GM12878 (cell line): ENCODE results near the gene HIVEP3. TPM values are rescaled to one million over a fixed set of nuclear protein-coding genes. Genes with fewer than 3 reads are reported as not detected.

Source experiments
- ATAC-seq: fragments of 200-7000 bp; cut with Tn5 transposase; 3 replicates; pipeline ENCODE4 v1.9.1; 2020; ENCODE audit warnings: mild to moderate bottlenecking, moderate library complexity
- BruUV-seq: library from RNA; stranded (reverse); fragments of 400-500 nt; replicated peaks from 2 replicates; lab custom pipeline; 2021; lab: Mats Ljungman, UMichigan
- CTCF ChIA-PET: fragments of 300-600 bp; sonication (Branson Sonifier 250); formaldehyde crosslinking; extraction: SDS; loops from one replicate; lab custom pipeline; 2021; ENCODE audit warnings: inconsistent platforms; lab: Yijun Ruan, JAX
- POLR2A ChIA-PET: fragments of 350-600 bp; formaldehyde crosslinking; extraction: SDS; loops from one replicate; lab custom pipeline; 2021; ENCODE audit warnings: inconsistent platforms; lab: Charles Lee
- RAD21 ChIA-PET: fragments of 300-600 bp; sonication (Branson Sonifier 250); formaldehyde crosslinking; loops from one replicate; lab custom pipeline; 2023; ENCODE audit warnings: antibody characterized with exemption; ENCODE audit not compliant: unreplicated experiment; lab: Charles Lee
- SMC1A ChIA-PET: fragments of 300-600 bp; sonication (Branson Sonifier 250); formaldehyde crosslinking; loops from one replicate; lab custom pipeline; 2023; ENCODE audit not compliant: unreplicated experiment, uncharacterized antibody; lab: Charles Lee
- DNase-seq: peaks from one replicate; pipeline ENCODE4 v3.0.0-alpha.2; 2011; ENCODE audit warnings: low read depth, low spot score
- FAIRE-seq: peaks from 3 replicates; lab custom pipeline; 2011; peaks lifted over from hg19 to GRCh38; lab: Jason Lieb, UNC
- H2AFZ ChIP-seq: 2 replicates; pipeline ENCODE4 v1.6.0; 2011; ENCODE audit warnings: low read depth, low read length, control low read depth; ENCODE audit not compliant: control insufficient read depth
- H3K27ac ChIP-seq: 2 replicates; pipeline ENCODE4 v1.5.1; 2011; ENCODE audit warnings: control low read depth; ENCODE audit not compliant: control insufficient read depth, insufficient read depth
- H3K27me3 ChIP-seq, 2 experiments: replicated peaks in 1 of 2; 2 replicates each; pipeline versions ENCODE4 v1.6.0 to v1.6.1; 2011; ENCODE audit warnings: low read length in 1 of 2; ENCODE audit not compliant: control insufficient read depth in 2 of 2, insufficient read depth in 2 of 2
- H3K36me3 ChIP-seq, 2 experiments: 2 replicates each; pipeline ENCODE4 v1.5.1; 2011; ENCODE audit warnings: low read length in 1 of 2; ENCODE audit not compliant: control insufficient read depth in 2 of 2, insufficient read depth in 2 of 2
- H3K4me1 ChIP-seq: 2 replicates; pipeline ENCODE4 v1.6.1; 2011; ENCODE audit warnings: mild to moderate bottlenecking, low read length, moderate library complexity, mixed read lengths; ENCODE audit not compliant: control insufficient read depth, insufficient read depth
- H3K4me2 ChIP-seq: 2 replicates; pipeline ENCODE4 v1.6.0; 2011; ENCODE audit warnings: control low read depth; ENCODE audit not compliant: control insufficient read depth, insufficient read depth
- H3K4me3 ChIP-seq: fragments of 200-600 bp; sonication (generic); 2 replicates; pipeline ENCODE4 v1.5.1; 2016
- H3K79me2 ChIP-seq: 2 replicates; pipeline ENCODE4 v1.6.0; 2011; ENCODE audit warnings: low read length; ENCODE audit not compliant: control insufficient read depth, insufficient read depth
- H3K9ac ChIP-seq: 2 replicates; pipeline ENCODE4 v1.8.0; 2011; ENCODE audit warnings: low read length, control low read depth, mixed read lengths; ENCODE audit not compliant: control insufficient read depth, insufficient read depth
- H3K9me3 ChIP-seq: replicated peaks from 3 replicates; pipeline ENCODE4 v1.5.1; 2011; ENCODE audit warnings: mild to moderate bottlenecking, low read length; ENCODE audit not compliant: control insufficient read depth, insufficient read depth
- H4K20me1 ChIP-seq: 2 replicates; pipeline ENCODE4 v1.6.0; 2011; ENCODE audit not compliant: control insufficient read depth, insufficient read depth
- ATF7 ChIP-seq: fragments of 450-650 bp; IDR thresholded peaks from 2 replicates; pipeline ENCODE4 v1.6.1; 2016; ENCODE audit warnings: low read depth, mild to moderate bottlenecking
- BRCA1 ChIP-seq: IDR thresholded peaks from 2 replicates; pipeline ENCODE4 v1.6.1; 2011; ENCODE audit warnings: low read depth, low read length, improper control_type of control experiment
- CBX3 ChIP-seq: fragments of 200-600 bp; sonication (generic); IDR thresholded peaks from 2 replicates; pipeline ENCODE4 v1.6.1; 2016; ENCODE audit warnings: low read depth, borderline replicate concordance
- GABPA ChIP-seq: IDR thresholded peaks from 2 replicates; pipeline ENCODE4 v1.6.1; 2014; ENCODE audit warnings: antibody characterized with exemption, low read depth, mild to moderate bottlenecking, inconsistent platforms
- IKZF2 ChIP-seq, 2 experiments: fragments of 450-650 bp; IDR thresholded peaks; 2 replicates each; pipeline ENCODE4 v1.6.1; 2017; ENCODE audit warnings: mild to moderate bottlenecking in 2 of 2, moderate library complexity in 2 of 2
- JUNB ChIP-seq: IDR thresholded peaks from 2 replicates; pipeline ENCODE4 v1.6.1; 2016; ENCODE audit warnings: antibody characterized with exemption, mild to moderate bottlenecking
- MEF2B ChIP-seq: fragments of 450-650 bp; IDR thresholded peaks from 2 replicates; pipeline ENCODE4 v1.6.1; 2018; ENCODE audit warnings: mild to moderate bottlenecking, moderate library complexity; ENCODE audit not compliant: partially characterized antibody, poor library complexity, severe bottlenecking
- NFXL1 ChIP-seq: fragments of 450-650 bp; IDR thresholded peaks from 2 replicates; pipeline ENCODE4 v1.6.1; 2017; ENCODE audit warnings: antibody characterized with exemption, mild to moderate bottlenecking, borderline replicate concordance
- NR2C2 ChIP-seq: IDR thresholded peaks from 2 replicates; pipeline ENCODE4 v1.6.1; 2011; ENCODE audit warnings: borderline replicate concordance, low read depth; ENCODE audit not compliant: control insufficient read depth, insufficient read length
- PML ChIP-seq: IDR thresholded peaks from 2 replicates; pipeline ENCODE4 v1.6.1; 2012; ENCODE audit warnings: low read length, inconsistent platforms
- RAD51 ChIP-seq: fragments of 450-650 bp; IDR thresholded peaks from 2 replicates; pipeline ENCODE4 v1.6.1; 2016; ENCODE audit warnings: moderate library complexity, mild to moderate bottlenecking, inconsistent platforms
- RBBP5 ChIP-seq: fragments of 200-600 bp; sonication (generic); conservative IDR thresholded peaks from 2 replicates; pipeline ENCODE4 v1.6.1; 2016
- WGBS: methylation state at CpG from one replicate; pipeline ENCODE4 v1.1.6; 2016; ENCODE audit warnings: low lambda C conversion rate; ENCODE audit not compliant: insufficient replicate concordance, insufficient coverage; ENCODE audit errors: missing lambda C conversion rate; 5-methylcytosine and 5-hydroxymethylcytosine counted together
- in situ Hi-C: fragments of 300-500 bp; cut with MboI; formaldehyde crosslinking; loops from 9 replicates; pipeline ENCODE4 v1.14.3; 2018; ENCODE audit warnings: mixed read lengths
- intact Hi-C: fragments of 100-400 bp; cut with micrococcal nuclease; formaldehyde crosslinking; loops from one replicate; pipeline ENCODE4 v1.14.2; 2022; ENCODE audit not compliant: unreplicated experiment
- polyA plus RNA-seq, 11 experiments: library from polyadenylated mRNA; depleted of rRNA in 4 of 11; unstranded in 6 of 11; stranded (reverse) in 5 of 11; fragments of >200 nt; fragmentation: Nextera tagmentation in 4 of 11; fragmentation: Illumina TruSeq in 1 of 11; extraction: Ambion mirVana in 4 of 11; extraction: Trizol in 1 of 11; gene quantifications; 1 replicate in 1 of 11; 2 replicates in 10 of 11; pipeline versions ENCODE4 v1.2.1 to v1.2.3, GENCODE V29; 2011 to 2016; ENCODE audit warnings: inconsistent platforms in 2 of 11, missing spikeins in 2 of 11, low read depth in 1 of 11
- total RNA-seq, 4 experiments: library from RNA; depleted of rRNA in 3 of 4; stranded (reverse); fragments of >200 nt in 3 of 4; fragmentation: Illumina TruSeq in 1 of 4; extraction: Trizol in 1 of 4; gene quantifications; 2 replicates each; pipeline versions ENCODE4 v1.2.1 to v1.2.3, GENCODE V29; 2013 to 2021
- TF ChIP-seq, protein P1 (sequence below): fragments of 450-650 bp; IDR thresholded peaks from 2 replicates; pipeline ENCODE4 v1.6.1; 2017; ENCODE audit warnings: low read depth, mild to moderate bottlenecking, moderate library complexity

Gene HIVEP3
- total and polyA plus RNA-seq, 10 of the 15 experiments (the other 5 are each of a cell fraction or from before 2014, with no cell fraction given) = 1.8 to 13.6 (median 3.8) TPM

- no peaks in the 10 kb centered on the region for H3K79me2 ChIP-seq
- ChIA-PET CTCF (interaction anchor here (0.6 to 1.5 kb wide), 5 partner anchors 16 to 193 kb away, joined by 3 read pairs; no protein-coding TSS in a partner anchor), POLR2A (no interaction called here)
- H3K9ac ChIP-seq = no peak overlapping the region
- H2AFZ ChIP-seq = no peak overlapping the region
- no peaks in the 10 kb centered on the region; a peak in 1 of 4 replicates for H3K36me3 ChIP-seq
- FAIRE-seq = no peak
- no peaks in the 10 kb centered on the region for H3K27me3 ChIP-seq
- H3K9me3 ChIP-seq = no peaks in the 10 kb centered on the region
- TF ChIP-seq GABPA = no peak
- TF ChIP-seq BRCA1 = no peak
- TF ChIP-seq, protein P1, sequence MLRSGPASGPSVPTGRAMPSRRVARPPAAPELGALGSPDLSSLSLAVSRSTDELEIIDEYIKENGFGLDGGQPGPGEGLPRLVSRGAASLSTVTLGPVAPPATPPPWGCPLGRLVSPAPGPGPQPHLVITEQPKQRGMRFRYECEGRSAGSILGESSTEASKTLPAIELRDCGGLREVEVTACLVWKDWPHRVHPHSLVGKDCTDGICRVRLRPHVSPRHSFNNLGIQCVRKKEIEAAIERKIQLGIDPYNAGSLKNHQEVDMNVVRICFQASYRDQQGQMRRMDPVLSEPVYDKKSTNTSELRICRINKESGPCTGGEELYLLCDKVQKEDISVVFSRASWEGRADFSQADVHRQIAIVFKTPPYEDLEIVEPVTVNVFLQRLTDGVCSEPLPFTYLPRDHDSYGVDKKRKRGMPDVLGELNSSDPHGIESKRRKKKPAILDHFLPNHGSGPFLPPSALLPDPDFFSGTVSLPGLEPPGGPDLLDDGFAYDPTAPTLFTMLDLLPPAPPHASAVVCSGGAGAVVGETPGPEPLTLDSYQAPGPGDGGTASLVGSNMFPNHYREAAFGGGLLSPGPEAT = no peak
- no peak for TF ChIP-seq NFXL1
- no peak for TF ChIP-seq PML
- no peak for TF ChIP-seq RBBP5
- TF ChIP-seq JUNB = no peak
- TF ChIP-seq CBX3 = no peak
- TF ChIP-seq MEF2B = no peak
- TF ChIP-seq NR2C2 = no peak
- no peak for TF ChIP-seq RAD51
- no peak for TF ChIP-seq ATF7
- TF ChIP-seq IKZF2 (IDR thresholded peaks at IDR 0.05) = no peak
- TF ChIP-seq, all 136 proteins: peak for 0
- SMC1A ChIA-PET = interaction anchor here (1.0 to 1.2 kb wide), 2 partner anchors 14 to 26 kb away, joined by 3 to 4 read pairs; no protein-coding TSS in a partner anchor
- intact Hi-C loops = no loop called here
- in situ Hi-C loops = no loop called here
- no peak overlapping the region for H3K4me3 ChIP-seq
- 88% methylated on average over 3 of the region's 3 CpGs for WGBS
- H3K4me2 ChIP-seq = no peak overlapping the region
- RAD21 ChIA-PET = no interaction called here
- H4K20me1 ChIP-seq = no peaks in the 10 kb centered on the region
- no TSS peak for BruUV-seq
- ATAC-seq (no peak), DNase-seq (no peak)
- peaks cover 3% of the 10 kb centered on the region for H3K4me1 ChIP-seq
- H3K27ac ChIP-seq = no peak overlapping the region
These were observed 144.9 kb downstream of the HIVEP3 start for GRCh38 chr1:41773842-41774241.
